WTC11 (cell line): ENCODE data around the gene GRK3. TPM values are rescaled to one million over a fixed set of nuclear protein-coding genes. Genes with fewer than 3 reads are reported as not detected.

Source experiments
- ATAC-seq: fragments of 200-7000 bp; cut with Tn5 transposase; 2 replicates; pipeline ENCODE4 v1.10.0; 2021; ENCODE audit warnings: mild to moderate bottlenecking, moderate library complexity
- CTCF ChIA-PET: fragments of 300-600 bp; sonication (Branson Sonifier 250); formaldehyde crosslinking; loops from one replicate; lab custom pipeline; 2021; ENCODE audit warnings: antibody characterized with exemption; lab: Charles Lee
- POLR2A ChIA-PET: fragments of 350-600 bp; sonication (Branson Sonifier 250); formaldehyde crosslinking; loops from one replicate; lab custom pipeline; 2021; ENCODE audit warnings: antibody characterized with exemption; lab: Charles Lee
- DNase-seq: peaks from one replicate; pipeline ENCODE4 v3.0.0; 2021; ENCODE audit warnings: low spot score
- H3K27ac Mint-ChIP-seq: 2 replicates; pipeline ENCODE4 v1.8.0; 2021; ENCODE audit warnings: mixed read lengths
- H3K27me3 Mint-ChIP-seq: 2 replicates; pipeline ENCODE4 v1.8.0; 2021; ENCODE audit warnings: low read depth, mild to moderate bottlenecking, moderate library complexity, mixed read lengths
- H3K36me3 Mint-ChIP-seq: 2 replicates; pipeline ENCODE4 v1.8.0; 2021; ENCODE audit warnings: mixed read lengths
- H3K4me1 Mint-ChIP-seq: 2 replicates; pipeline ENCODE4 v1.8.0; 2022; ENCODE audit warnings: mixed read lengths
- H3K4me3 Mint-ChIP-seq: 2 replicates; pipeline ENCODE4 v1.8.0; 2021; ENCODE audit warnings: mild to moderate bottlenecking, moderate library complexity, mixed read lengths
- H3K9me3 Mint-ChIP-seq: 2 replicates; pipeline ENCODE4 v1.8.0; 2021; ENCODE audit warnings: mixed read lengths
- CREB1 ChIP-seq: sonication (generic); formaldehyde crosslinking; IDR thresholded peaks from 2 replicates; pipeline ENCODE4 v1.8.0; 2023; ENCODE audit warnings: mild to moderate bottlenecking, missing genetic modification reagents
- EMX1 ChIP-seq: fragments of 250-450 bp; sonication (Bioruptor Pico); IDR thresholded peaks from 2 replicates; pipeline ENCODE4 v1.8.0; 2021; ENCODE audit warnings: mild to moderate bottlenecking
- GABPB1 ChIP-seq: sonication (generic); formaldehyde crosslinking; IDR thresholded peaks from 2 replicates; pipeline ENCODE4 v1.8.1; 2023; ENCODE audit warnings: mild to moderate bottlenecking, missing genetic modification reagents
- HMGA2 ChIP-seq: fragments of 250-450 bp; sonication (Bioruptor Pico); IDR thresholded peaks from 2 replicates; pipeline ENCODE4 v1.4.0; 2021; ENCODE audit warnings: mild to moderate bottlenecking, moderate library complexity
- NFATC4 ChIP-seq: fragments of 250-450 bp; sonication (Bioruptor Pico); IDR thresholded peaks from 2 replicates; pipeline ENCODE4 v1.9.0; 2021; ENCODE audit warnings: mild to moderate bottlenecking
- RELA ChIP-seq: sonication (generic); formaldehyde crosslinking; IDR thresholded peaks from 2 replicates; pipeline ENCODE4 v1.8.1; 2022; ENCODE audit warnings: missing genetic modification reagents, mild to moderate bottlenecking, borderline replicate concordance
- SP1 ChIP-seq: sonication (generic); formaldehyde crosslinking; conservative IDR thresholded peaks from 2 replicates; pipeline ENCODE4 v1.8.1; 2022; ENCODE audit warnings: missing genetic modification reagents
- ZNF423 ChIP-seq: fragments of 250-450 bp; sonication (Bioruptor Pico); IDR thresholded peaks from 2 replicates; pipeline ENCODE4 v2.1.2; 2022; ENCODE audit warnings: mild to moderate bottlenecking, moderate library complexity
- total RNA-seq: library from RNA; stranded (reverse); gene quantifications from 3 replicates; pipeline ENCODE4 v1.2.3, GENCODE V29; 2021
- TF ChIP-seq, protein P1 (sequence below): sonication (generic); formaldehyde crosslinking; IDR thresholded peaks from 2 replicates; pipeline ENCODE4 v1.8.0; 2023; ENCODE audit warnings: mild to moderate bottlenecking, missing genetic modification reagents
- TF ChIP-seq, protein P2 (sequence below): sonication (generic); formaldehyde crosslinking; IDR thresholded peaks from 2 replicates; pipeline ENCODE4 v1.8.0; 2022; ENCODE audit warnings: mild to moderate bottlenecking, missing genetic modification reagents
- TF ChIP-seq, protein P3 (sequence below): sonication (generic); formaldehyde crosslinking; IDR thresholded peaks from 2 replicates; pipeline ENCODE4 v1.8.1; 2022; ENCODE audit warnings: low read depth, missing genetic modification reagents, borderline replicate concordance
- TF ChIP-seq, protein P4 (sequence below): fragments of 250-450 bp; sonication (Bioruptor Pico); IDR thresholded peaks from 2 replicates; pipeline ENCODE4 v2.1.2; 2022; ENCODE audit warnings: mild to moderate bottlenecking, moderate library complexity
- TF ChIP-seq, protein P5 (sequence below): fragments of 250-450 bp; sonication (Bioruptor Pico); IDR thresholded peaks from 2 replicates; pipeline ENCODE4 v1.9.0; 2021; ENCODE audit warnings: mild to moderate bottlenecking
- TF ChIP-seq, protein P6 (sequence below): sonication (generic); formaldehyde crosslinking; IDR thresholded peaks from 2 replicates; pipeline ENCODE4 v1.8.0; 2022; ENCODE audit warnings: missing genetic modification reagents

The GRK3 gene
- total RNA-seq, 1 experiment from 2014 or later: 27.1 TPM

DNA sequence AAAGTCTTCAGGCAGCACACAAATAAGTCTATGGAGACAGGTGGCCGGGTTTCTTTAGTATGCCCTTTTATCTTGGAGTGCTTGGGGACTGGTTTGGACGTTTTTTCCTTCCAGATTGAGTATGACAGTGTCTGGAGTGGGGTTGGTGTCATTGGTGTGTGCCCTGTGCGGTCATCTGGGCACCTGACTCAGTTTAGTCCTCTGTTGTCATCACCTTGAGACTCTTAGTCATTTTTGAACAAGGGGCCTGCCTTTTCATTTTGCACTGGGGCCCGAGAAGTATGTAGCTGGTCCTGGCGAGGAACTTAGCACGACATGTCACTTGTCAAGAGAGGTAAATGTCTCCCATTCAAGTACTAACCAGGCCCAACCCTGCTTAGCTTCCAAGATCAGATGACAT, 150.3 kb downstream of the GRK3 start (continued):
- TF ChIP-seq, protein P1, sequence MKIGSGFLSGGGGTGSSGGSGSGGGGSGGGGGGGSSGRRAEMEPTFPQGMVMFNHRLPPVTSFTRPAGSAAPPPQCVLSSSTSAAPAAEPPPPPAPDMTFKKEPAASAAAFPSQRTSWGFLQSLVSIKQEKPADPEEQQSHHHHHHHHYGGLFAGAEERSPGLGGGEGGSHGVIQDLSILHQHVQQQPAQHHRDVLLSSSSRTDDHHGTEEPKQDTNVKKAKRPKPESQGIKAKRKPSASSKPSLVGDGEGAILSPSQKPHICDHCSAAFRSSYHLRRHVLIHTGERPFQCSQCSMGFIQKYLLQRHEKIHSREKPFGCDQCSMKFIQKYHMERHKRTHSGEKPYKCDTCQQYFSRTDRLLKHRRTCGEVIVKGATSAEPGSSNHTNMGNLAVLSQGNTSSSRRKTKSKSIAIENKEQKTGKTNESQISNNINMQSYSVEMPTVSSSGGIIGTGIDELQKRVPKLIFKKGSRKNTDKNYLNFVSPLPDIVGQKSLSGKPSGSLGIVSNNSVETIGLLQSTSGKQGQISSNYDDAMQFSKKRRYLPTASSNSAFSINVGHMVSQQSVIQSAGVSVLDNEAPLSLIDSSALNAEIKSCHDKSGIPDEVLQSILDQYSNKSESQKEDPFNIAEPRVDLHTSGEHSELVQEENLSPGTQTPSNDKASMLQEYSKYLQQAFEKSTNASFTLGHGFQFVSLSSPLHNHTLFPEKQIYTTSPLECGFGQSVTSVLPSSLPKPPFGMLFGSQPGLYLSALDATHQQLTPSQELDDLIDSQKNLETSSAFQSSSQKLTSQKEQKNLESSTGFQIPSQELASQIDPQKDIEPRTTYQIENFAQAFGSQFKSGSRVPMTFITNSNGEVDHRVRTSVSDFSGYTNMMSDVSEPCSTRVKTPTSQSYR (CRISPR knock-in tag): no peak
- no peak for TF ChIP-seq RELA (CRISPR knock-in tag)
- TF ChIP-seq, protein P2, sequence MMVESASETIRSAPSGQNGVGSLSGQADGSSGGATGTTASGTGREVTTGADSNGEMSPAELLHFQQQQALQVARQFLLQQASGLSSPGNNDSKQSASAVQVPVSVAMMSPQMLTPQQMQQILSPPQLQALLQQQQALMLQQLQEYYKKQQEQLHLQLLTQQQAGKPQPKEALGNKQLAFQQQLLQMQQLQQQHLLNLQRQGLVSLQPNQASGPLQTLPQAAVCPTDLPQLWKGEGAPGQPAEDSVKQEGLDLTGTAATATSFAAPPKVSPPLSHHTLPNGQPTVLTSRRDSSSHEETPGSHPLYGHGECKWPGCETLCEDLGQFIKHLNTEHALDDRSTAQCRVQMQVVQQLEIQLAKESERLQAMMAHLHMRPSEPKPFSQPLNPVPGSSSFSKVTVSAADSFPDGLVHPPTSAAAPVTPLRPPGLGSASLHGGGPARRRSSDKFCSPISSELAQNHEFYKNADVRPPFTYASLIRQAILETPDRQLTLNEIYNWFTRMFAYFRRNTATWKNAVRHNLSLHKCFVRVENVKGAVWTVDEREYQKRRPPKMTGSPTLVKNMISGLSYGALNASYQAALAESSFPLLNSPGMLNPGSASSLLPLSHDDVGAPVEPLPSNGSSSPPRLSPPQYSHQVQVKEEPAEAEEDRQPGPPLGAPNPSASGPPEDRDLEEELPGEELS (CRISPR knock-in tag): no peak
- TF ChIP-seq, protein P3, sequence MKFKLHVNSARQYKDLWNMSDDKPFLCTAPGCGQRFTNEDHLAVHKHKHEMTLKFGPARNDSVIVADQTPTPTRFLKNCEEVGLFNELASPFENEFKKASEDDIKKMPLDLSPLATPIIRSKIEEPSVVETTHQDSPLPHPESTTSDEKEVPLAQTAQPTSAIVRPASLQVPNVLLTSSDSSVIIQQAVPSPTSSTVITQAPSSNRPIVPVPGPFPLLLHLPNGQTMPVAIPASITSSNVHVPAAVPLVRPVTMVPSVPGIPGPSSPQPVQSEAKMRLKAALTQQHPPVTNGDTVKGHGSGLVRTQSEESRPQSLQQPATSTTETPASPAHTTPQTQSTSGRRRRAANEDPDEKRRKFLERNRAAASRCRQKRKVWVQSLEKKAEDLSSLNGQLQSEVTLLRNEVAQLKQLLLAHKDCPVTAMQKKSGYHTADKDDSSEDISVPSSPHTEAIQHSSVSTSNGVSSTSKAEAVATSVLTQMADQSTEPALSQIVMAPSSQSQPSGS: no peak
- TF ChIP-seq, protein P4, sequence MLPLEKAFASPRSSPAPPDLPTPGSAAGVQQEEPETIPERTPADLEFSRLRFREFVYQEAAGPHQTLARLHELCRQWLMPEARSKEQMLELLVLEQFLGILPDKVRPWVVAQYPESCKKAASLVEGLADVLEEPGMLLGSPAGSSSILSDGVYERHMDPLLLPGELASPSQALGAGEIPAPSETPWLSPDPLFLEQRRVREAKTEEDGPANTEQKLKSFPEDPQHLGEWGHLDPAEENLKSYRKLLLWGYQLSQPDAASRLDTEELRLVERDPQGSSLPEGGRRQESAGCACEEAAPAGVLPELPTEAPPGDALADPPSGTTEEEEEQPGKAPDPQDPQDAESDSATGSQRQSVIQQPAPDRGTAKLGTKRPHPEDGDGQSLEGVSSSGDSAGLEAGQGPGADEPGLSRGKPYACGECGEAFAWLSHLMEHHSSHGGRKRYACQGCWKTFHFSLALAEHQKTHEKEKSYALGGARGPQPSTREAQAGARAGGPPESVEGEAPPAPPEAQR (CRISPR knock-in tag): no peak
- TF ChIP-seq, protein P5, sequence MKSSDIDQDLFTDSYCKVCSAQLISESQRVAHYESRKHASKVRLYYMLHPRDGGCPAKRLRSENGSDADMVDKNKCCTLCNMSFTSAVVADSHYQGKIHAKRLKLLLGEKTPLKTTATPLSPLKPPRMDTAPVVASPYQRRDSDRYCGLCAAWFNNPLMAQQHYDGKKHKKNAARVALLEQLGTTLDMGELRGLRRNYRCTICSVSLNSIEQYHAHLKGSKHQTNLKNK: no peak
- TF ChIP-seq NFATC4: no peak
- TF ChIP-seq, protein P6, sequence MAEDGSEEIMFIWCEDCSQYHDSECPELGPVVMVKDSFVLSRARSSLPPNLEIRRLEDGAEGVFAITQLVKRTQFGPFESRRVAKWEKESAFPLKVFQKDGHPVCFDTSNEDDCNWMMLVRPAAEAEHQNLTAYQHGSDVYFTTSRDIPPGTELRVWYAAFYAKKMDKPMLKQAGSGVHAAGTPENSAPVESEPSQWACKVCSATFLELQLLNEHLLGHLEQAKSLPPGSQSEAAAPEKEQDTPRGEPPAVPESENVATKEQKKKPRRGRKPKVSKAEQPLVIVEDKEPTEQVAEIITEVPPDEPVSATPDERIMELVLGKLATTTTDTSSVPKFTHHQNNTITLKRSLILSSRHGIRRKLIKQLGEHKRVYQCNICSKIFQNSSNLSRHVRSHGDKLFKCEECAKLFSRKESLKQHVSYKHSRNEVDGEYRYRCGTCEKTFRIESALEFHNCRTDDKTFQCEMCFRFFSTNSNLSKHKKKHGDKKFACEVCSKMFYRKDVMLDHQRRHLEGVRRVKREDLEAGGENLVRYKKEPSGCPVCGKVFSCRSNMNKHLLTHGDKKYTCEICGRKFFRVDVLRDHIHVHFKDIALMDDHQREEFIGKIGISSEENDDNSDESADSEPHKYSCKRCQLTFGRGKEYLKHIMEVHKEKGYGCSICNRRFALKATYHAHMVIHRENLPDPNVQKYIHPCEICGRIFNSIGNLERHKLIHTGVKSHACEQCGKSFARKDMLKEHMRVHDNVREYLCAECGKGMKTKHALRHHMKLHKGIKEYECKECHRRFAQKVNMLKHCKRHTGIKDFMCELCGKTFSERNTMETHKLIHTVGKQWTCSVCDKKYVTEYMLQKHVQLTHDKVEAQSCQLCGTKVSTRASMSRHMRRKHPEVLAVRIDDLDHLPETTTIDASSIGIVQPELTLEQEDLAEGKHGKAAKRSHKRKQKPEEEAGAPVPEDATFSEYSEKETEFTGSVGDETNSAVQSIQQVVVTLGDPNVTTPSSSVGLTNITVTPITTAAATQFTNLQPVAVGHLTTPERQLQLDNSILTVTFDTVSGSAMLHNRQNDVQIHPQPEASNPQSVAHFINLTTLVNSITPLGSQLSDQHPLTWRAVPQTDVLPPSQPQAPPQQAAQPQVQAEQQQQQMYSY (CRISPR knock-in tag): no peak
- TF ChIP-seq SP1: no peak
- no peak for TF ChIP-seq CREB1 (CRISPR knock-in tag)

DNA sequence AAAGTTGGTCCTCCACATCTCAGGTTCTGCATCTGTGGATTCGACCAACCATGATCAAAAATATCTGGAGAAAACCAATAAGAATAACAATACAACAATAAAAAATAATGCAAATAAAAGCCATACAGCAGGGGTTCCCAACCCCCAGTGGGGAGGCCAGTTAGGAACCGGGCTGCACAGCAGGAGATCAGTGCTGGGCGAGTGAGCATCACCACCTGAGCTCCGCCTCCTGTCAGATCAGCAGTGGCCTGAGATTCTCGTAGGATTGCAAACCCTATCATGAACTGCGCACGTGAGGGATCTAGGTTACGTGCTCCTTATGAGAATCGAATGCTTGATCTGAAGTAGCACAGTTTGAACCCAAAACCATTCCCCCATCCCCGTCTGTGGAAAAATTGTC, 152.2 kb downstream of the GRK3 start:
- no peak for ATAC-seq

More for the DNA sequence above, 152.2 kb downstream of the GRK3 start:
- TF ChIP-seq HMGA2 (CRISPR knock-in tag) (no peak), EMX1 (no peak), ZNF423 (CRISPR knock-in tag) (peak; percentile 77), GABPB1 (no peak)
- Mint-ChIP-seq H3K4me3 (no peak overlapping the region), H3K4me1 (peaks cover 5% of the 10 kb centered on the region; the same call in 1 of the 2 replicates), H3K9me3 (no peaks in the 10 kb centered on the region), H3K27ac (no peak overlapping the region), H3K27me3 (no peaks in the 10 kb centered on the region), H3K36me3 (no peaks in the 10 kb centered on the region; the same call in 1 of the 2 replicates)
- CTCF ChIA-PET: no interaction called here
- POLR2A ChIA-PET: no interaction called here
- no peak for DNase-seq
